ENCODE measurements around the gene CTNNA3. TPM values are rescaled to one million over a fixed set of nuclear protein-coding genes. Genes with fewer than 3 reads are reported as not detected.

CTNNA3 gene
- total RNA-seq, 3 donors from 2014 or later = not detected

- H3K9me3 Mint-ChIP-seq = no peaks in the 10 kb centered on the region
- no peaks in the 10 kb centered on the region for H3K27me3 Mint-ChIP-seq (ENCODE audit: low read depth)
- H3K4me3 Mint-ChIP-seq = no peak overlapping the region
- no peak for DNase-seq
- ATAC-seq = no peak
- H3K4me1 Mint-ChIP-seq (ENCODE audit: low read depth) = no peaks in the 10 kb centered on the region
- no peaks in the 10 kb centered on the region for H3K36me3 Mint-ChIP-seq (ENCODE audit: insufficient read depth)
Measured at GRCh38 chr10:66284621-66285020, 1411.4 kb downstream of the CTNNA3 start.

DNA sequence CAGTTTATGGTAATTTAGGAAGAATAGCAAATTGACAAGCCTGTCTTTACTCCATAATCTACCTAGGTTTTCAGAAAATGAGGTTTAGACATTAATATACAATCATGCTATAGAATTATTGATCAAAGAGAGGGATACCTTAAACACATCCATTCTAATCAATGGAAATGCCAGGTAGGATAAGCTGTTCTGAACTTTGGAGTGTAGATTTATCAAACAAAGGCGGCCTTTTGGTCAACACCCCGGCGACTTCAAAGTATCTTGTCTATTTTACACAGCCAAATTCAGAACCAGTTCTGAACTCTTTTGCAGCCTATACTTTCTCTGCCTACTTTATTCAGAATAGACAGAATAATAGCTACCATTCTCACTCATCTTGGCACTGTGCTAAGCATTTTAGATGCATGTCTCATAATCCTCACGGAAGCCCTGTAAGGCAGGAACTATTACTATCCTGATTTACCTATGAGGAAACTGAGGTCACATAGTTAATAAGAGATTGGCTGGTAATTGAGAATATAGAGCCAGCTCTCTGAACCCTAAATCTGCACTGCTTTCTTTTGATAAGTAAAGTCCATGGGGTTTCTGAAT, 1412.0 kb downstream of the CTNNA3 start:
- H3K27me3 Mint-ChIP-seq (ENCODE audit: low read depth) = no peaks in the 10 kb centered on the region
- DNase-seq (no peak), ATAC-seq (no peak)
- no peaks in the 10 kb centered on the region for H3K36me3 Mint-ChIP-seq (ENCODE audit: insufficient read depth)
- H3K4me3 Mint-ChIP-seq = no peak overlapping the region
- no peaks in the 10 kb centered on the region for H3K4me1 Mint-ChIP-seq (ENCODE audit: low read depth)
- no peaks in the 10 kb centered on the region for H3K9me3 Mint-ChIP-seq

DNA sequence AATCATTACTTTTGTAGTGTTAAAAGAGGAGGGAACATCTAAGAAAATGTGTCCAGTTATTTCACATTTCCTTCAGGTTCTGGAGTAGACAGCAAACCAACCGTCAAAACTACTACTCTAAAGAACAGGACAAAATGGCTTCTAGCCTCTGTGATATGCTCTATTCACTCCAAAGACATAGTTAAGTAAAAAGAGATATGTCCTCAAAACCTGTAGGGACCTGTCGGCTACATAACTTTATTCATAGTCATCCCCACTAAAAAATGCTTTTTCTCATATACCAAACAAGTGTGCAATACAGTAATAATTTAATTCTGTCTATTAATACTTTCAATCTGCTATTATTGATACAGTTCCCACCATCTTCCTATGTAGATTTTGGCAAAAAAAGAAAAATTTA, 1412.9 kb downstream of the CTNNA3 start:
- H3K27me3 Mint-ChIP-seq (ENCODE audit: low read depth) = no peaks in the 10 kb centered on the region
- DNase-seq = no peak
- no peaks in the 10 kb centered on the region for H3K9me3 Mint-ChIP-seq

DNA sequence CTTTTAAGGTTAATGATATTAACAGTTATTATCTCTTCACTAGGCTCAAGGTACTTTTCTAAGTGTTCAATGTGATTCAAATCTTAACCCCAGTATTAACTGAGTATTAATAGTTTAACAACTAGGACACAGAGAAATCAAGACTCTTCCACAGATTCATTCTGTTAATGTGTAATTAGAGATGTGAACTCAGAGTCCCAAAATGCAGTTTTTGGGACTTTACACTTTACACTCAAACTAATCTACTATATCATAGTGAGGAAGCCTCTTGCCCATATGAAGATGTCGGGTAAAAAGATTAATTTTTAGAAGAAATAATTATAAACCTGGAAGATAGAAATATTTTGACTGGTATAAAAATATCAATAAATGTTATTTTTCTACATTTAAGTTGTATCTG, 1414.7 kb downstream of the CTNNA3 start:
- Mint-ChIP-seq H3K36me3 (ENCODE audit: insufficient read depth) (no peaks in the 10 kb centered on the region), H3K9me3 (no peaks in the 10 kb centered on the region), H3K4me3 (no peak overlapping the region), H3K4me1 (ENCODE audit: low read depth) (no peaks in the 10 kb centered on the region), H3K27me3 (ENCODE audit: low read depth) (no peaks in the 10 kb centered on the region)
- ATAC-seq = no peak
- DNase-seq = no peak

More for the DNA sequence above, 1412.9 kb downstream of the CTNNA3 start:
- Mint-ChIP-seq H3K4me3 (no peak overlapping the region), H3K36me3 (ENCODE audit: insufficient read depth) (no peaks in the 10 kb centered on the region), H3K4me1 (ENCODE audit: low read depth) (no peaks in the 10 kb centered on the region)
- no peak for ATAC-seq

DNA sequence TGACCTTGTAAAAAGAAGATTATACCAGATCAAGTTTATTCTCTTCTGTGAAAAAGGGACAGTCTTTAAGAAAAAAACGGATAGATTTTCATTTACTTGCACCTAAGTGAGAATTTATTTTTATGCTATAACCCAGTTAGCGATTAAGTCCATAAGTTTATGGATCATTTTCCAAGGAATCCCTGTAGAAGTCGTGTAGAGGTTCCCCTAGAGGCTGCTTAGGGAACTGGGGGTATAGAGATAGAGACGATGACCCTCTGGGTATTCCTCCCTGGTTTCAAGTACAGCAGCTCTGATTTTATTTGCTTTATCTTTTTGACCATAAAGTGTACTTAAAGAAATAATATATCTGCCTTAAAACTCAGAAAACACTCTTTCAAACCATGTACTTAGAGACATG, 1418.5 kb downstream of the CTNNA3 start:
- no peaks in the 10 kb centered on the region for H3K27me3 Mint-ChIP-seq (ENCODE audit: low read depth)
- H3K4me3 Mint-ChIP-seq = no peak overlapping the region
- H3K4me1 Mint-ChIP-seq (ENCODE audit: low read depth) = no peaks in the 10 kb centered on the region
- no peak for ATAC-seq
- no peaks in the 10 kb centered on the region for H3K36me3 Mint-ChIP-seq (ENCODE audit: insufficient read depth)
- DNase-seq = no peak
- H3K9me3 Mint-ChIP-seq = no peaks in the 10 kb centered on the region

GRCh38 chr10:66273966-66274519, 1422.0 kb downstream of the CTNNA3 start:
- Mint-ChIP-seq H3K4me1 (ENCODE audit: low read depth) (no peaks in the 10 kb centered on the region), H3K9me3 (no peaks in the 10 kb centered on the region), H3K27me3 (ENCODE audit: low read depth) (no peaks in the 10 kb centered on the region), H3K36me3 (ENCODE audit: insufficient read depth) (no peaks in the 10 kb centered on the region), H3K4me3 (no peak overlapping the region)
- ATAC-seq (no peak), DNase-seq (no peak)

DNA sequence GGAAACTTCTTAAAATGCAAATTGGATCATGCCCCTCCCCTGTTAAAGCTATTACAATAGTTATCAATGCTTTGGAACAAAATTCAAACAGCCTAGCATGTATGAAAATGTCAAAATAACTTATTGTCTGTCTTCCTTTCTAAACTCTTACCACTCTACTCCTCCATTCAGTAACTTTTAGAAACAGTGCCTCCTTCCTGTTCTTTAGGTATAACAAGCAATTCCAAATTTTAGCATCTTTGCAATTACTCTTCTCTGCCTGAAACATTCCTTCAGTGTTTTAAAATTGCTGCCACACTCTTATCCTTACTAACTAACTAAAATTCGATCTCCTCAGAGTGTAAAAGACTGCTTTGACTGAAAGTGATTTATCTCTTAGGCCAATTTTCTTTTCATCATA, 1430.6 kb downstream of the CTNNA3 start:
- Mint-ChIP-seq H3K9me3 (no peaks in the 10 kb centered on the region), H3K4me3 (no peak overlapping the region), H3K36me3 (ENCODE audit: insufficient read depth) (no peaks in the 10 kb centered on the region), H3K27me3 (ENCODE audit: low read depth) (no peaks in the 10 kb centered on the region), H3K4me1 (ENCODE audit: low read depth) (no peaks in the 10 kb centered on the region)
- no peak for ATAC-seq
- no peak for DNase-seq

DNA sequence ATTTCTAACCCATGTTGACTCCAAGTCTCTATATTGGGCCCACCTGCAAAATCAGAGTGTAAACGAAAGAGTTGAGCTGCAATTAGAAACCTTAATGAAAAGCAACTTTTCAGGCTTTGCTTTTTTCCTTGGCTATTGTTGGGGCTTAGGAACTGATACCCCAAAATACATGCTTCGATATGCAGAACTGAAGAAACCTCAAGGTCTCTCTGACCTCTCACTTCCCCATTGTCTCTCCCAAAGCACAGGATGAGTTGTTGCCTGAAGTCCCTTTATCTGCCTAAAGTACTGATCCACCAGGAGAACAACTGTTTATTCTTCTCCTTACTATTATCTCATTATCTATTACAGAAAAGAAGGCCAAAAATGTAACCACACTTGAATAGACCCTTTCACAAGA, 1436.2 kb downstream of the CTNNA3 start:
- Mint-ChIP-seq H3K27me3 (ENCODE audit: low read depth) (no peaks in the 10 kb centered on the region), H3K4me1 (ENCODE audit: low read depth) (no peaks in the 10 kb centered on the region), H3K9me3 (peaks cover 7% of the 10 kb centered on the region), H3K36me3 (ENCODE audit: insufficient read depth) (no peaks in the 10 kb centered on the region), H3K4me3 (no peak overlapping the region)
- ATAC-seq (no peak), DNase-seq (no peak)

DNA sequence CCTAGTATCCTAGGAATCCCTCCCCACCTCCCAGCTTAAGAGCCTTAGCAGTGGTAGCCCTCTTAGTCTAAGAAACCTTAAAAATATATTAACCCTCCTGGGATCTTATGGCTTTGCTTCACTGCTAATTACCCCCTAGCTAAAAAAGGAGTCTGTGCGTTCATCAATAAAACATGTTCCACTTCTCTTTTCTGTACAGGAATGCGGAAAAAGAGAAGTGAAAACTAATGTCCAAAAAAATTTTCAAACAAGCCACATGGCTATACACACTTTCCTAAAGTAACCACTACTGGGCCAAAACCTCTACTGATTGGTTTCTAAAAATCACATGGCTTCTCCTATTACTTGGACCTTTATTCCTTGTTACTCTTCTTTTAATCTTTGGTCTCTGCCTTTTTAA, 1437.3 kb downstream of the CTNNA3 start:
- ATAC-seq = no peak
- no peaks in the 10 kb centered on the region for H3K4me1 Mint-ChIP-seq (ENCODE audit: low read depth)
- peaks cover 7% of the 10 kb centered on the region for H3K9me3 Mint-ChIP-seq
- no peaks in the 10 kb centered on the region for H3K27me3 Mint-ChIP-seq (ENCODE audit: low read depth)
- no peaks in the 10 kb centered on the region for H3K36me3 Mint-ChIP-seq (ENCODE audit: insufficient read depth)
- no peak for DNase-seq
- H3K4me3 Mint-ChIP-seq = no peak overlapping the region

GRCh38 chr10:66257801-66258200, 1438.2 kb downstream of the CTNNA3 start:
- Mint-ChIP-seq H3K4me3 (no peak overlapping the region), H3K27me3 (ENCODE audit: low read depth) (no peaks in the 10 kb centered on the region), H3K4me1 (ENCODE audit: low read depth) (no peaks in the 10 kb centered on the region), H3K36me3 (ENCODE audit: insufficient read depth) (no peaks in the 10 kb centered on the region), H3K9me3 (peaks cover 7% of the 10 kb centered on the region)
- ATAC-seq (no peak), DNase-seq (no peak)

GRCh38 chr10:66252986-66253385, 1443.0 kb downstream of the CTNNA3 start:
- Mint-ChIP-seq H3K36me3 (ENCODE audit: insufficient read depth) (no peaks in the 10 kb centered on the region), H3K27me3 (ENCODE audit: low read depth) (no peaks in the 10 kb centered on the region), H3K4me1 (ENCODE audit: low read depth) (no peaks in the 10 kb centered on the region), H3K4me3 (no peak overlapping the region), H3K9me3 (peaks cover 26% of the 10 kb centered on the region)
- DNase-seq = no peak
- ATAC-seq = no peak

- no peaks in the 10 kb centered on the region for H3K27me3 Mint-ChIP-seq (ENCODE audit: low read depth)
- H3K4me3 Mint-ChIP-seq = no peak overlapping the region
- DNase-seq = no peak
- no peaks in the 10 kb centered on the region for H3K36me3 Mint-ChIP-seq (ENCODE audit: insufficient read depth)
- peaks cover 27% of the 10 kb centered on the region for H3K9me3 Mint-ChIP-seq
- ATAC-seq = no peak
- no peaks in the 10 kb centered on the region for H3K4me1 Mint-ChIP-seq (ENCODE audit: low read depth)
Measured at GRCh38 chr10:66246177-66246576, 1449.8 kb downstream of the CTNNA3 start.

GRCh38 chr10:66244953-66245352, 1451.0 kb downstream of the CTNNA3 start:
- H3K9me3 Mint-ChIP-seq = peaks cover 25% of the 10 kb centered on the region
- no peaks in the 10 kb centered on the region for H3K27me3 Mint-ChIP-seq (ENCODE audit: low read depth)
- ATAC-seq (no peak), DNase-seq (no peak)
- H3K36me3 Mint-ChIP-seq (ENCODE audit: insufficient read depth) = no peaks in the 10 kb centered on the region
- H3K4me1 Mint-ChIP-seq (ENCODE audit: low read depth) = no peaks in the 10 kb centered on the region
- H3K4me3 Mint-ChIP-seq = no peak overlapping the region

DNA sequence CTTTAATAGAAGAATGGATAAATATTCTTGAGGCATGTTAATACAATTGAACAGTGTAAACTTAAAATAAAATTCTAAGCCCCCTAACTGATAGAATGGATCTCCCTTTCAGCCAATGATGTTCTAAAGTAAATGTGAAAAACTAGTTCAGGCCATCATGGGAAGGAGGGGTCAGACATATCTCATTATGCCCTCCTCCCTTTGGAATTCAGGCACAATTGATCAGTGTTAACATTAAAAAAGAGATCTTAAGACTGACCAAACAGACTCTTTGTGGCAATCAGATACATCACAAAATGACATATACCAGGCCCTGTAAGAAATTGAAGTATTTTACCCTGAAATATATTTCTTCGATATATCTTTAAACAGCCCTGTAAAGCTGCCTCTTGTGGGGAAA, 1453.1 kb downstream of the CTNNA3 start:
- H3K4me1 Mint-ChIP-seq (ENCODE audit: low read depth) = no peaks in the 10 kb centered on the region
- no peak for DNase-seq
- H3K4me3 Mint-ChIP-seq = no peak overlapping the region
- no peaks in the 10 kb centered on the region for H3K36me3 Mint-ChIP-seq (ENCODE audit: insufficient read depth)
- peaks cover 7% of the 10 kb centered on the region for H3K9me3 Mint-ChIP-seq
- no peak for ATAC-seq
- no peaks in the 10 kb centered on the region for H3K27me3 Mint-ChIP-seq (ENCODE audit: low read depth)

GRCh38 chr10:66239062-66239461, 1456.9 kb downstream of the CTNNA3 start:
- Mint-ChIP-seq H3K36me3 (ENCODE audit: insufficient read depth) (no peaks in the 10 kb centered on the region), H3K4me3 (no peak overlapping the region), H3K27me3 (ENCODE audit: low read depth) (no peaks in the 10 kb centered on the region), H3K4me1 (ENCODE audit: low read depth) (no peaks in the 10 kb centered on the region), H3K9me3 (no peaks in the 10 kb centered on the region)
- no peak for ATAC-seq
- DNase-seq = no peak

Data from activated T-cell treated with anti-CD3 and anti-CD28 coated beads, Interleukin-2, amount 50 U/mL, for 4 hours (primary cell).